OCI-LY3 (cell line): ENCODE results near the gene ZNF35.

Experiments used
- H2AFZ ChIP-seq: fragments of 200-600, 300-600 bp; shearing (Covaris generic); 2 replicates; pipeline ENCODE4 v1.6.0; 2014; ENCODE audit warnings: antibody characterized with exemption, low read depth, low read length
- H3K27ac ChIP-seq: fragments of 200-600, 300-600 bp; sonication (generic); 2 replicates; pipeline ENCODE4 v1.5.1; 2014; ENCODE audit warnings: mild to moderate bottlenecking, low read length, moderate library complexity, mixed read lengths
- H3K27me3 ChIP-seq: fragments of 200-600, 300-600 bp; sonication (generic); 2 replicates; pipeline ENCODE4 v1.6.1; 2014; ENCODE audit warnings: low read depth, low read length, mixed read lengths
- H3K36me3 ChIP-seq: fragments of 200-600, 300-600 bp; sonication (generic); replicated peaks from 2 replicates; pipeline ENCODE3; 2014; ENCODE audit warnings: low read depth, low read length, mixed read lengths
- H3K4me1 ChIP-seq: fragments of 300-600, 200-600 bp; sonication (generic); 2 replicates; pipeline ENCODE4 v1.6.1; 2014; ENCODE audit warnings: low read length, mixed read lengths
- H3K4me2 ChIP-seq: fragments of 200-600, 300-600 bp; sonication (generic); 2 replicates; pipeline ENCODE4 v1.6.1; 2014; ENCODE audit warnings: low read length, mixed read lengths
- H3K4me3 ChIP-seq: fragments of 300-600, 200-600 bp; sonication (generic); 2 replicates; pipeline ENCODE4 v1.5.1; 2014; ENCODE audit warnings: antibody characterized with exemption, mild to moderate bottlenecking, low read length, moderate library complexity
- H3K79me2 ChIP-seq: fragments of 300-600, 200-600 bp; shearing (Covaris generic); 2 replicates; pipeline ENCODE4 v1.6.1; 2014; ENCODE audit warnings: mild to moderate bottlenecking, low read length, mixed read lengths
- H3K9ac ChIP-seq: fragments of 300-600, 200-600 bp; shearing (Covaris generic); 2 replicates; pipeline ENCODE4 v1.6.0; 2014; ENCODE audit warnings: mild to moderate bottlenecking, low read length, moderate library complexity
- H3K9me3 ChIP-seq: fragments of 200-600, 300-600 bp; shearing (Covaris generic); 2 replicates; pipeline ENCODE4 v1.6.1; 2014; ENCODE audit warnings: low read length, mixed read lengths; ENCODE audit not compliant: insufficient read depth
- H4K20me1 ChIP-seq: fragments of 200-600, 300-600 bp; sonication (generic); 2 replicates; pipeline ENCODE4 v1.6.1; 2016; ENCODE audit warnings: low read length, mixed read lengths; ENCODE audit not compliant: insufficient read depth
- CTCF ChIP-seq: fragments of 200-600, 300-600 bp; sonication (generic); IDR thresholded peaks from 2 replicates; pipeline ENCODE4 v1.5.1; 2014; ENCODE audit warnings: antibody characterized with exemption, low read length, low read depth
- EZH2phosphoT487 ChIP-seq: fragments of 200-600 bp; shearing (Covaris generic); IDR thresholded peaks from 2 replicates; pipeline ENCODE4 v1.6.1; 2018; ENCODE audit warnings: antibody characterized with exemption, mixed run types, low read depth

The ZNF35 gene

DNA sequence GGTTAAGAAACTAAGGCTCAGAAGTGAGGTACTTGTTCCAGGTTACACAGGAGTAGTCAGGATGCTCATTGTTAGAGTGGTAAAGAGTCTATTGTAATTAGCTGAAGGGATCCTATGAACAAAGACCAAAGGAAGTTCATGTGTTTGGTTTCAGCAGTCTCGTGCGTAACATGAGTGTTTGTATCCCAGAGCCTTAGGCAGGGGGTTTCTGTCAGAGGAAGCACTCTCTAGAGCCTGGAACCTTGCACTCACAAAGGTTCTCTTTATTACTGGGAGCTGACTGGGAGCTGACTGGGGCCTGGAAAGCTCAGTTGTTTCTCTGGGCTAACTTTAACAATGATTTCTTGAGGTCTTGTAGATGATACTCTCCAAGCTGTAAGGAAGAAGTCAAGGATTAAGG is 19.8 kb upstream of the ZNF35 start:
- Histone ChIP-seq H3K4me3 (no peak overlapping the region), H3K27ac (no peak overlapping the region), H4K20me1 (no peaks in the 10 kb centered on the region; the same call in 1 of the 2 replicates), H3K79me2 (peaks cover 25% of the 10 kb centered on the region), H2AFZ (no peak overlapping the region), H3K9me3 (no peaks in the 10 kb centered on the region), H3K36me3 (peaks cover 30% of the 10 kb centered on the region), H3K27me3 (no peaks in the 10 kb centered on the region), H3K9ac (no peak overlapping the region), H3K4me1 (peaks cover 10% of the 10 kb centered on the region), H3K4me2 (no peak overlapping the region)
- no peak for TF ChIP-seq CTCF
- TF ChIP-seq EZH2phosphoT487: no peak

GRCh38 chr3:44632193-44632592 is 16.3 kb upstream of the ZNF35 start:
- TF ChIP-seq EZH2phosphoT487 (no peak), CTCF (no peak)
- Histone ChIP-seq H3K4me2 (no peak overlapping the region), H4K20me1 (no peaks in the 10 kb centered on the region; the same call in 1 of the 2 replicates), H2AFZ (no peak overlapping the region), H3K27ac (no peak overlapping the region), H3K4me1 (no peaks in the 10 kb centered on the region), H3K9ac (no peak overlapping the region), H3K4me3 (no peak overlapping the region), H3K27me3 (no peaks in the 10 kb centered on the region), H3K36me3 (peaks cover 51% of the 10 kb centered on the region), H3K9me3 (no peaks in the 10 kb centered on the region), H3K79me2 (peaks cover 4% of the 10 kb centered on the region)

- Histone ChIP-seq H3K9ac (no peak overlapping the region), H3K36me3 (peaks cover 75% of the 10 kb centered on the region), H4K20me1 (no peaks in the 10 kb centered on the region), H3K4me2 (no peak overlapping the region), H3K4me3 (no peak overlapping the region), H3K4me1 (peaks cover 16% of the 10 kb centered on the region), H3K9me3 (peaks cover 27% of the 10 kb centered on the region), H3K27me3 (no peaks in the 10 kb centered on the region), H2AFZ (no peak overlapping the region), H3K79me2 (peaks cover 3% of the 10 kb centered on the region; the same call in 1 of the 2 replicates), H3K27ac (no peak overlapping the region)
- TF ChIP-seq EZH2phosphoT487 (no peak), CTCF (no peak)
These were observed 6.2 kb upstream of the ZNF35 start for GRCh38 chr3:44642337-44642736.

GRCh38 chr3:44643024-44643423 is 5.5 kb upstream of the ZNF35 start:
- no peak overlapping the region for H3K4me2 ChIP-seq
- H3K27me3 ChIP-seq: no peaks in the 10 kb centered on the region
- no peak overlapping the region for H3K9ac ChIP-seq
- H2AFZ ChIP-seq: no peak overlapping the region
- peaks cover 8% of the 10 kb centered on the region; the same call in 1 of the 2 replicates for H3K79me2 ChIP-seq
- peaks cover 23% of the 10 kb centered on the region for H3K4me1 ChIP-seq
- H3K36me3 ChIP-seq: peaks cover 70% of the 10 kb centered on the region
- no peak for TF ChIP-seq CTCF
- no peak for TF ChIP-seq EZH2phosphoT487
- peaks cover 27% of the 10 kb centered on the region for H3K9me3 ChIP-seq
- H3K4me3 ChIP-seq: no peak overlapping the region
- H4K20me1 ChIP-seq: no peaks in the 10 kb centered on the region
- H3K27ac ChIP-seq: no peak overlapping the region
